Fibroblast of pulmonary artery (primary cell): ENCODE measurements around the gene ATG2A.

Source experiments
- DNase-seq: peaks from one replicate; pipeline ENCODE4 v3.0.0-alpha.2; 2010; ENCODE audit warnings: low read depth
- H3K4me3 ChIP-seq: replicated peaks from 2 replicates; pipeline ENCODE4 v1.5.1; 2011; ENCODE audit warnings: low read depth, mild to moderate bottlenecking, control low read depth, low read length, moderate library complexity
- CTCF ChIP-seq: IDR thresholded peaks from 2 replicates; pipeline ENCODE4 v1.5.1; 2011; ENCODE audit warnings: mild to moderate bottlenecking, control low read depth, low read length, inconsistent platforms; ENCODE audit errors: missing control alignments

ATG2A gene

GRCh38 chr11:64911142-64911541 is 5.9 kb downstream of the ATG2A start:
- TF ChIP-seq CTCF: no peak
- no peak for DNase-seq
- no peak overlapping the region for H3K4me3 ChIP-seq

GRCh38 chr11:64910451-64911093 is 6.4 kb downstream of the ATG2A start:
- no peak overlapping the region for H3K4me3 ChIP-seq
- no peak for TF ChIP-seq CTCF
- no peak for DNase-seq

GRCh38 chr11:64909653-64910343 is 7.2 kb downstream of the ATG2A start:
- no peak overlapping the region for H3K4me3 ChIP-seq
- no peak for TF ChIP-seq CTCF
- DNase-seq: no peak

- no peak for TF ChIP-seq CTCF
- no peak for DNase-seq
- no peak overlapping the region for H3K4me3 ChIP-seq
These were observed 8.2 kb downstream of the ATG2A start for GRCh38 chr11:64908766-64909165.

- no peak for TF ChIP-seq CTCF
- no peak for DNase-seq
These were observed 10.7 kb downstream of the ATG2A start for GRCh38 chr11:64906314-64906635.

GRCh38 chr11:64905516-64906313 is 11.3 kb downstream of the ATG2A start:
- H3K4me3 ChIP-seq: no peak overlapping the region
- no peak for DNase-seq
- TF ChIP-seq CTCF: no peak

More at GRCh38 chr11:64906314-64906635, 10.7 kb downstream of the ATG2A start:
- H3K4me3 ChIP-seq: no peak overlapping the region
